DOHH2 (cell line): ENCODE data around the gene CADPS.

ENCODE experiments used
- H3F3A ChIP-seq: fragments of 200-600 bp; sonication (generic), shearing (Covaris generic); 2 replicates; pipeline ENCODE4 v1.6.0; 2016; ENCODE audit warnings: antibody characterized with exemption, mild to moderate bottlenecking; ENCODE audit not compliant: control insufficient read depth, insufficient read depth
- H3K27ac ChIP-seq: fragments of 200-600 bp; sonication (generic); 2 replicates; pipeline ENCODE4 v1.5.1; 2014; ENCODE audit warnings: low read depth, mild to moderate bottlenecking, low read length, moderate library complexity
- H3K27me3 ChIP-seq: fragments of 200-600 bp; sonication (generic); 2 replicates; pipeline ENCODE4 v1.6.1; 2014; ENCODE audit warnings: mild to moderate bottlenecking, low read length, mixed read lengths; ENCODE audit not compliant: control insufficient read depth
- H3K36me3 ChIP-seq: fragments of 200-600 bp; sonication (generic); 2 replicates; pipeline ENCODE4 v1.6.1; 2014; ENCODE audit warnings: mild to moderate bottlenecking, low read length, moderate library complexity, mixed read lengths; ENCODE audit not compliant: control insufficient read depth
- H3K4me1 ChIP-seq: fragments of 200-600 bp; sonication (generic); 2 replicates; pipeline ENCODE4 v1.6.1; 2014; ENCODE audit warnings: mild to moderate bottlenecking, low read length, mixed read lengths; ENCODE audit not compliant: control insufficient read depth
- H3K4me2 ChIP-seq: fragments of 200-600 bp; sonication (generic); 2 replicates; pipeline ENCODE4 v1.6.0; 2014; ENCODE audit warnings: mild to moderate bottlenecking, low read length, moderate library complexity
- H3K4me3 ChIP-seq: fragments of 200-600 bp; sonication (generic); 2 replicates; pipeline ENCODE4 v1.5.1; 2014; ENCODE audit warnings: mild to moderate bottlenecking, low read length, mixed read lengths
- H3K79me2 ChIP-seq: fragments of 200-600 bp; sonication (generic); 2 replicates; pipeline ENCODE4 v1.6.1; 2014; ENCODE audit warnings: mild to moderate bottlenecking, low read length, mixed read lengths; ENCODE audit not compliant: control insufficient read depth
- H3K9me2 ChIP-seq: fragments of 200-600 bp; sonication (generic); replicated peaks from 2 replicates; pipeline ENCODE4 v1.6.1; 2014; ENCODE audit warnings: mild to moderate bottlenecking, low read length, mixed read lengths; ENCODE audit not compliant: control insufficient read depth
- H3K9me3 ChIP-seq: fragments of 200-600 bp; sonication (generic); 2 replicates; pipeline ENCODE4 v1.6.1; 2014; ENCODE audit warnings: antibody characterized with exemption, low read length, mixed read lengths; ENCODE audit not compliant: control insufficient read depth, insufficient read depth
- H4K20me1 ChIP-seq: fragments of 200-600 bp; sonication (generic); 2 replicates; pipeline ENCODE4 v1.6.0; 2014; ENCODE audit warnings: low read depth, mild to moderate bottlenecking, antibody characterized with exemption, low read length, moderate library complexity; ENCODE audit not compliant: control insufficient read depth, insufficient read depth
- EZH2phosphoT487 ChIP-seq: fragments of 200-600 bp; sonication (generic); IDR thresholded peaks from 2 replicates; pipeline ENCODE4 v1.6.1; 2017; ENCODE audit warnings: borderline replicate concordance, mild to moderate bottlenecking, antibody characterized with exemption, low read length, moderate library complexity, mixed read lengths
- TF ChIP-seq, protein P1 (sequence below): fragments of 200-600 bp; sonication (generic); IDR thresholded peaks from one replicate; pipeline ENCODE4 v1.5.1; 2014; ENCODE audit warnings: antibody characterized with exemption, mild to moderate bottlenecking, low read depth, low read length; ENCODE audit not compliant: poor library complexity, severe bottlenecking

CADPS gene

DNA sequence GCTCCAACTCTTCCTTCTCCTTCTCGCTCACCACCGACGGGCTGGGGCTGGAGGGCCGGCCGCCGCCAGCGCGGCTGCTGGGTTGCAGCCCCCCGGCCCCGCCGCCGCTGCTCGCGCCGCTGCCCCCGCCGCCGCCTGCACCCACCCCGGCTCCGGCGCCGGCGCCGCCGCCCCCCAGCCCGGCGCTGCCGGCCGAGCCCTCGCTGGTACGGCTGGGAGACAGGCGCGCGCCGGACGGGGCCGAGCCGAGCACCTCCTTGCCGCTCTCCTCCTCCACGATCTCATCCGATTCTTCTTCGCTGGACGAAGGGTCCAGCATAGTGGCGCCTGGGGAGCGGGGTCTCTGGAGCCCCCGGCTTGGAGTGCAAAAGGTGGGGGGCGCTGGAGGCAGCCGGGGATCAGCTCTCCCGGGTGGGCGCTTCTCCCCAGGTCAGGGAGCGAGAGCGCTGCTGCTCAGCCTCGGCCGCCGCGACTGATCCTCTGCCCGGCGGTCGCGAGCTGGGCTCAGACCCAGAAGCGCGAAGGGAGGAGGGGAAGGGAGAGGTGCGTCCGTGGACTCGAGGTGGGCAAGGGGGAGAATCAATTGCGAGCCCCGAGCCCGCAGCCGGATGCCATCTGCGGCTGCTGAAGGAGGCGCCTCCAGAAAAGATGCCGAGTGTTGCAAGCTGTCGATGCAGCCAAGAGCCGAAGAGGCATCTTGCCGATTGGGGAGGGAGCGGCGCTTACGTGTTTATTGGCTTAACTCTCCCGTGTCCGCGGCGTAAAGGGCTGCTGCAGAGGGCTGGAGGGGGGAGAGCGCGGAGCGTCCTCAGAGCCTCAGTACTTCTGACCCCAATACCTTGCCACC lies at the start of gene CADPS:
TSS of gene CADPS (minus strand) at position 706 of the 847 bp plus-strand sequence. CDS start at position 319, 387 bp downstream.
- H3K9me2 ChIP-seq, result no peaks in the 10 kb centered on the region
- no peaks in the 10 kb centered on the region for H3F3A ChIP-seq
- H4K20me1 ChIP-seq, result no peaks in the 10 kb centered on the region
- peak within 1 kb of the TSS; percentile 94 for H3K4me3 ChIP-seq
- TF ChIP-seq, protein P1, sequence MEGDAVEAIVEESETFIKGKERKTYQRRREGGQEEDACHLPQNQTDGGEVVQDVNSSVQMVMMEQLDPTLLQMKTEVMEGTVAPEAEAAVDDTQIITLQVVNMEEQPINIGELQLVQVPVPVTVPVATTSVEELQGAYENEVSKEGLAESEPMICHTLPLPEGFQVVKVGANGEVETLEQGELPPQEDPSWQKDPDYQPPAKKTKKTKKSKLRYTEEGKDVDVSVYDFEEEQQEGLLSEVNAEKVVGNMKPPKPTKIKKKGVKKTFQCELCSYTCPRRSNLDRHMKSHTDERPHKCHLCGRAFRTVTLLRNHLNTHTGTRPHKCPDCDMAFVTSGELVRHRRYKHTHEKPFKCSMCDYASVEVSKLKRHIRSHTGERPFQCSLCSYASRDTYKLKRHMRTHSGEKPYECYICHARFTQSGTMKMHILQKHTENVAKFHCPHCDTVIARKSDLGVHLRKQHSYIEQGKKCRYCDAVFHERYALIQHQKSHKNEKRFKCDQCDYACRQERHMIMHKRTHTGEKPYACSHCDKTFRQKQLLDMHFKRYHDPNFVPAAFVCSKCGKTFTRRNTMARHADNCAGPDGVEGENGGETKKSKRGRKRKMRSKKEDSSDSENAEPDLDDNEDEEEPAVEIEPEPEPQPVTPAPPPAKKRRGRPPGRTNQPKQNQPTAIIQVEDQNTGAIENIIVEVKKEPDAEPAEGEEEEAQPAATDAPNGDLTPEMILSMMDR, result no peak
- TF ChIP-seq EZH2phosphoT487, result no peak
- H3K9me3 ChIP-seq, result no peaks in the 10 kb centered on the region
- peaks cover 44% of the 10 kb centered on the region for H3K4me1 ChIP-seq
- peak within 1 kb of the TSS; percentile 89 for H3K27ac ChIP-seq
- peaks cover 59% of the 10 kb centered on the region for H3K79me2 ChIP-seq
- peaks cover 26% of the 10 kb centered on the region for H3K36me3 ChIP-seq
- H3K4me2 ChIP-seq, result peak within 1 kb of the TSS; percentile 82
- no peaks in the 10 kb centered on the region for H3K27me3 ChIP-seq

DNA sequence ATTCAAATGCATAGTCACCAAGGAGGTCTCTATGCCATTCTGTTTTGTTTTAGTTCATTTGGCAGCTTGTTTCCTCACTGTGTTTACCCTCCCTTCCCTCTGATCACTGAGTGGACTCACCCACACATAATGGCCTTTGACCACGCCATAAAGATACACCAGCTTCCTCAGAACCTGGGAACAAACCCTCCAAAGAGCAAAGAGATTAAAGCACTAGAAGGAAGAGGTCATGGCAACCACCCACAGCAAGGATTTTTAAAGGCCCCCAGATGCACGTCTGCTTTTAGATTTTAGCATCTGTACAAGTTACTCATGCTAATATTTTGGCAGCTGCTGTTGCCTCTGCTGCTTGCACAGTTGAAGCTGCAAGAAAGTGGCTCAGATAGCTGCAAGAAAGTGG lies 47.9 kb upstream of the CADPS start:
- Histone ChIP-seq H3K79me2 (no peaks in the 10 kb centered on the region), H3K4me2 (no peak overlapping the region), H3K4me3 (no peak overlapping the region), H3K36me3 (no peaks in the 10 kb centered on the region), H3F3A (no peaks in the 10 kb centered on the region), H3K9me3 (no peaks in the 10 kb centered on the region), H3K27ac (no peak overlapping the region), H3K4me1 (peaks cover 12% of the 10 kb centered on the region), H4K20me1 (no peaks in the 10 kb centered on the region), H3K27me3 (no peaks in the 10 kb centered on the region), H3K9me2 (no peaks in the 10 kb centered on the region)
- no peak for TF ChIP-seq EZH2phosphoT487
- TF ChIP-seq, protein P1, result no peak

DNA sequence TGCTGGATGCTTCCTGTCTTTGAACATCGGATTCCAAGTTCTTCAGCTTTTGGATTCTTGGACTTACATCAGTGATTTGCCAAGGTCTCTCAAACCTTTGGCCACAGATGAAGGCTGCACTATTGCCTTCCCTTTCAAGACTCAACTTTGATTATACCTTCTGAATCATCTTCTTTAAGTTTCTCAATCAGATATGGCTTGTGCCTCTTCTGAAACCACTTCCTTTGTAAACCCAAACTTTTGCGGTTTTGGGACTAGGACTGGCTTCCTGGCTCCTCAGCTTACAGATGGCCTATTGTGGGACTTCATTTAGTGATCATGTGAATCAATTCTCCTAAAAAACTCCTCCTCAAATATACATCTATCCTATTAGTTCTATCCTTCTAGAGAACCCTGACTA lies 47.1 kb upstream of the CADPS start:
- no peaks in the 10 kb centered on the region for H3K27me3 ChIP-seq
- no peaks in the 10 kb centered on the region for H4K20me1 ChIP-seq
- no peaks in the 10 kb centered on the region for H3K36me3 ChIP-seq
- no peak for TF ChIP-seq EZH2phosphoT487
- TF ChIP-seq, protein P1, result no peak
- no peaks in the 10 kb centered on the region for H3F3A ChIP-seq
- H3K79me2 ChIP-seq, result no peaks in the 10 kb centered on the region
- H3K9me2 ChIP-seq, result no peaks in the 10 kb centered on the region
- H3K27ac ChIP-seq, result no peak overlapping the region
- H3K4me3 ChIP-seq, result no peak overlapping the region
- no peaks in the 10 kb centered on the region for H3K9me3 ChIP-seq
- no peak overlapping the region for H3K4me2 ChIP-seq
- peaks cover 12% of the 10 kb centered on the region for H3K4me1 ChIP-seq
